Stimulated activated CD8-positive, alpha-beta memory T cell treated with anti-CD3 and anti-CD28 coated beads, Interleukin-4, amount 100 ng/mL, for 48 hours (primary cell): Measurements from ENCODE around the gene P2RY6.

ENCODE experiments used
- DNase-seq: peaks from one replicate; pipeline ENCODE4 v3.0.0-alpha.2; 2020

The P2RY6 gene

DNA sequence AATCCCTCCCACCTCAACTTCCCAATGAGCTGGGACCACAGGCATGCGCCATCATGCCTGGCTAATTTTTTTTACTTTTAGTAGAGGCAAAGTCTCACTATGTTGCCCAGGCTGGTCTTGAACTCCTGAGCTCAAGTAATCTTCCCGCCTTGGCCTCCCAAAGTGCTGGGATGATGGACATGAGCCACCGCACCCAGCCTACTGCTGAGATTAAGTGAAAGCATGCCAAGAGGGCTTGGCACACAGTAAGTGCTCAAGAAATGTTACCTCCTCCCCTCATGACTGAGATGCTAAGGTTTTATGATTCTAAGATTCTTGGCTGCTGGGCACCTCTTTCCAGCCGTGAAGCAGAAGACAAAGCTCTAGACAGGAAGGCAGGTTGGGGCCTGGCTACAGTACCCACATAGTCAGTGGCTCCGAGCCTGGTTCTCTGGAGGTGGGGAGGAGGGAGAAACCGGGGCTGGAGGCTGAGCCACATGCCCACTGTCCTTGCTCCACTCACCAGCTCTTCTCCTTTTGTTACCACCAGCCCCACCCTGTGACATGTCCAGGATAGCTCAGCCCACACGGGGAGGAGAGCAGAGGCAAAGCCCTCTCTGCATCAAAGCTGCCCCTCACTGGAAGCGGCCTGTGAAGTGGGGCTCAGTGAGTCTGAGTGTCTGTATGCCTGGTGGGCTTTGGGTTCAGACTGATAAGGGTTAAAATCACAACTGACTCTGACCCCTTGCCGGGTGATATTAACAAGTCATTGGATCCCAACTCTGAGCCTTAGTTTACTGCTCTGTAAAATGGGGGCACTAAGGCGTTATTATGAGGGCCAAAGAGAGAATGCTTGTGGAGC is 48.8 kb downstream of the P2RY6 start:
- DNase-seq, result no peak

DNA sequence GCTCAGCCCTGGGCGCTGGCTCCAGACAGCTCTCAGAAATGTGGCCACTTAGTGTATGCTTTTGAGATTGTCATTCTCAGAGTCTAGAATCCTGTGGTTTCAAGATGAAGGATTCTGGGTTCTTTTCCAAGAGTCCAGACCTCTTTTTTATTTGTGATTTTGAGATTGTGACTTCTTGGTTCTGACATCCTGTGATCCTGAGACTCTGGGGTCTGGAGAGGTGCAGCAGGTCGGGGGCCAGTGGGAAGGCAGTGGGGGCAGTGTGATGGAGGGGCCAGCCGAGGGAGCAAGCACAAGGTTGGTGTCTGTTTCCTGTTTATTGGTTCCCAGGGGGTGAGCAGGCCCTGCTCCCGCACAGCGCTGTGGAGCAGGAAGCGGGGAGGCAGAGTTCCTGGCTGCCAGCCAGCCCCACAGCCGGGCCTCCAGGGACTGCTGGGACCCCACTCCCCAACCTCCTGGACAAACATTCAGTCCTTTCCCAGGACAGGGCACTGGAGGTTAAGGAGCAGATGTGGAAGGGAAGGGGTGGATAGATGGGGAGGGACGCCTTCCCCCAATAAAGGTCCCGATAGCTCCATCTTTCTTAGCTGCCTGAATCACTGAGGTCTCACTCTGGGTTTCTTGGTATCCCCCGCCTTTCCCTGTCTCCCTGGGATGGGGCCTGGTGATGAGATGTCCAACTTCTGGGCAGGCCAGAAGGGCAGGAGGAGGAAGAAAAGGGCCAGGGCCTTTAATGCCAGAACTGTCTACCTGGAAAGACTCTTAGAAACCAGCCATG is 49.7 kb downstream of the P2RY6 start:
- no peak for DNase-seq

DNA sequence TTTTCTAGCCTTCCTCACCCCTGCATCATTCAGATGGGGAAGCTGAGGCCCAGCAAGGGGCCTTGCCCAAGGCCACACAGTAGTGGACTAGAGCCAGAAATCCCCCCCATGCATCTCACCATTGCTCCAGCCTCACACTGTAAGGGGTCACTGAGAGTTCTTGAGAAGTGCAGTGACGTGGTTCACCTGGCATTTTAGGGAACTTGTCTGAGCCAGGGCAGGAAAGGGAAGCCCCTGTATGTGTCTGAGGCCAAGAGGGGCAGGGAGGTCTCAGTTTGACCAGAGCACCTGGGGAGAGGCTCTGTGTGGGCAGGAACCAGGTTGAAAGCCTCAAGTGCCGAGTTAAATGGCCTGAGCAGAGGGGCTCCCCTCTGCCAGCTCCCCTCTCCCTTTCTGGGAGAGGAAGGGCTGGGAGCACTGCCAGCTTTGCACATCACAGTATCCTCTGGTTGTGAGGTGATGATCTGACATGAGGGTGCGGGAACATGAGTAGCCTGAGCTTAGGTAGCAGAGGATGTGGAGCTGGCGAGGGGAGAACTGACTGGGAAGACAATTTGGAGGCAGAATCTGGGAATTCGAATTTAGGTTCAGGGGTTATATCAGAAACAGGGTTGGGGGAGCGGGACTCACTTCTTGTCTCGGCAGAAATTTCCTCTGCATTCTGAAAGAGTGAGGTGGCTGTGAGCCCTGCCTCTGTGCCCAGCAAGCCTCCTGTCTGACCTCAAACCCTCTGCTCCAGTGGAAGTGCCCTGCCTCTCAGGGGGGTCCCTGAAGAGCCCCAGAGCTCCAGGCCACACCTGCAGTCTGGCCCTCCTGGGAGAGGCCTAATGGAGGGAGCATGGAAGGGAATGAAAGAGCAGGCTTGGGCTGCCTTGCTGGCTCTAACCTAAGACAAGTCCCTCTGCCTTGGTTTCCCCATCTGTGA is 50.5 kb downstream of the P2RY6 start:
- no peak for DNase-seq

DNA sequence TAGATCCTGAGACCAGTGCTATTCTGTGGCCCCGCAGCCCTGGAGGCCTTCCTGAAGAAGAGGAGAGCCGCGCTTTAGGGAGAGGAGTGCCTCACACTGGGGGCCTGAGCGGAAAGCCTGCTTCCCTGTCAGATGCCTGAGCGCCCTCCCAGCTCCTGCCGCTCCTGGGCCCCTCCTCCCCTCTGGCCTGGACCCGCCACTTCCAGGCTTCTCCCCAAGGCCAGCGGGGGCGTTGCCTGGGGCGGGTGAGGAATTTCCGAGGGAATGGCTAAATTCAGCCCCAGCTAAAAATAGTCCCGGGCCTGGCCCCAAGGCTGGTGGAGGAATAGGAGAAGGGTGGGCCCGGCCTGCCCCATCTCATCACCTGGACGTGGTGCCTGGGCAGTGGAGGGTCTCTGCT is 51.3 kb downstream of the P2RY6 start:
- DNase-seq, result no peak

DNA sequence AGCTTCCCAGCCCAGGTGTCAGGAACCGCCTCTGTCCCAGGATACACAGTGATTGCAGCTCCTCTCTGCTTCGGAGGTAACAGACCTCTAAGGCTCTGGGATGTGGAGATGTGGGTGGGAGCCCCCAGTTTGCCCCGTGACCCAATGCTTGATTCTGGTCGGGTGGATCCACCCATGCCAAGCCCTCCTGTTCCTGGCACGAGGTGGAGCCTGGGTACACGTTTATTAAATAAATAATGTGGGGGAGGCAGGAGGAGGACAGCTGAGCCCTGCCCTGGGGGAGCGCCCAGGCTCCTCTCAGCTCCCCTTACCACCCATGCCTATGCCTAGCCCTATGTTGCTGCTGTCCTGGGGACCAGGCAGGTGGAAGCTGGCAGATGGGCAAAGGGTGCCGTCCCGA is 52.0 kb downstream of the P2RY6 start:
- DNase-seq, result no peak

DNA sequence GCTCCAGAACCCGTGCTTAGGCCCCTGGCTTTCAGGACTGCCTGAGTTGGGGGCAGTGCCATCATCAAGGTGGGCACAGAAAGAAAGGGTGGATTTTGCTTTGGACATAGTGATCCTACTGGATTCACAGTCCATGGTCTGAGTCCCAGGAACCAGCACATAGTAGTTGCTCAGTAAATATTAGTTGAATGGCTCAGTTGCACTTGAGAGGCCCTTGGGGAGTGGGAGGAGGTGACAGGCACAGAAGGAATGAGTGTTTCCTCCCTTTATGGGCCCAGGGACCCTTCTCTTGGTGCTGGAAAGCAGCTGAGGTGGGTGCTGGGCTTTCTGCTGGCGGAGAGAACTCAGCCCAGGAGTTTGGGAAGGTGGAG is 52.5 kb downstream of the P2RY6 start:
- DNase-seq, result no peak

DNA sequence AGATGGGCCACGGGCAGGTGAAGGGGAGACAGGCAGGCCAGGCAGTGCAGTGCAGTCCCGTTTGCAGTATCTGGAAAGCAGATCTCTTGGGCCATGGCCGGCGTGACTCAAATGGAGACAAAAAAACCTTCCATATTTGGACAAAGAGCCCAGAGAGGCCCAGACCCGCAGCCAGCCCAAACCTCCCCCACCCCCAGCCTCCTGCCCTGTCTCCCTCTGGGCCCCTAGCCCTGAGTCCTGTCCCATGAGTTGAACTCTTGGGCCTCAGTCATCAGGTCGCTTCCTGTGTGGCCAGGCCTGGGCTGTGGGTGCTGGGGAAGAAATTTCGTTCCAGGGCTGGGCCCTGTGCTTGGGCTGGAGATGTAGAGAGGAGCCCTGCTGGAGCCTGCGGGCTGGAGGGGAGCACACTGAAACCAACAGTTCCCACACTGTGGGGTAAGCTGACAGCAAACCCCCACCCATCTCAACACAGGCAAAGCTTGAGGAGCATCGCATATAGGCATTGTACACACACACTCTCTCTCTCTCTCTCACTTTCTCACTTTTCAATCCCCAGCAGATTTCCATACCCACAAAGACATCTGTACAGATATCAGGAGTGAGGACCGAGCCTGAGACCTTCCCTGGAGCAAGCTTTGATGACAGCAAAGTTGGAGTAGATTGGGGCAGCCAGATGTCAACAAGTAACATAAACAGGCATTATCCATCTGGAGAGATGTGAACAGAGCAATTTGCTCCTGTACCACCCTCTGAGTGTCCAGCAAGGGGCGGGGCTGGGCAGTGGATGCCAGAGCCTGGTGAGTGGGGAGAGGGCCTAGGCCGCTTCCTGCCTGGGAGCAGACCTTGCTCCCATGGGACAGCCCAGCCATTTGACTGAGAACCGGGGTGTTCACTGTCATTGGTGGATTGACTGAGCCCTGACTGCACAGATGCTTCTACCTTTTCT is 53.2 kb downstream of the P2RY6 start:
- DNase-seq, result no peak

DNA sequence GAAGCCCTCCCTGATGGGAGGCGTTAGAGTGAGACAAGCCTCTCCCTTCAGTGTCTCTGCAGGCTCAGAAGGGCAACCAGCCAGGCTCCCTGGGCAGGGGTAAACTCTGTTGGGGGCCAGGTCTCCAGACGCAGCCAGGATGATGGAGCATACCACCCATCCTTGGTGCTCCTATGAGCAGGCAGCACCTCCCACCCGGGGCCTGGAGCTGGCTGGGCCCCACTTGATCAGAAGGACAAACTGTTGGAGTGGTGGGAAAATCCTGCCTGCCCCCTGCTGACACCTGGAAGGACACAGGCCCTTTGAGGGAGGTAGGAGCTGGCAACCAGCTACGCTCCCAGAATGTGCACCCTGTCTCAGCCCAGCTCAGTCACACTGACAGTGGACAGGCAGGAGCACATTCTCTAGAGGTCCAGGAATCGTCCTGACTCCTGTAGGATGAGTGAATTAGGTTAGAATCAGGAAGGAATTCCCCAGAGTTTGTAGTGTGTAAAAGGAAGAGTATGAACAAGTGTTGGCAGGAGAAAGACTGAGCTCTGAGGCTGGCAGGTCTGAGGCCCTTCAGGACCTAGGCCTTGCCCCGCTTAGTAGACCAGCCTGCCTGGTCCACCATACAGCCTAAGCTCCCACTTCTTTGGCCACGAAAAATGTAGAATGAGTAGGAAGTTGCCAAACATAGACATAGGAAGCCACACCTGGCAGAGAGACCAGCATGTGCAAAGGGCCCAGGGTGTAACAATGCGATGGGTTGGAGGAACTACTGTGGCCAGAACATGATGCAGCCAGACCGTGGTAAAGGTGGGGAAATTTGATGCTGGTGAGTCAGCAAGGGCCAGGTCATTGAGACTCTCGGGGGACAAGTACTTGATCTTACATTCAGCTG is 55.0 kb downstream of the P2RY6 start:
- DNase-seq, result no peak

DNA sequence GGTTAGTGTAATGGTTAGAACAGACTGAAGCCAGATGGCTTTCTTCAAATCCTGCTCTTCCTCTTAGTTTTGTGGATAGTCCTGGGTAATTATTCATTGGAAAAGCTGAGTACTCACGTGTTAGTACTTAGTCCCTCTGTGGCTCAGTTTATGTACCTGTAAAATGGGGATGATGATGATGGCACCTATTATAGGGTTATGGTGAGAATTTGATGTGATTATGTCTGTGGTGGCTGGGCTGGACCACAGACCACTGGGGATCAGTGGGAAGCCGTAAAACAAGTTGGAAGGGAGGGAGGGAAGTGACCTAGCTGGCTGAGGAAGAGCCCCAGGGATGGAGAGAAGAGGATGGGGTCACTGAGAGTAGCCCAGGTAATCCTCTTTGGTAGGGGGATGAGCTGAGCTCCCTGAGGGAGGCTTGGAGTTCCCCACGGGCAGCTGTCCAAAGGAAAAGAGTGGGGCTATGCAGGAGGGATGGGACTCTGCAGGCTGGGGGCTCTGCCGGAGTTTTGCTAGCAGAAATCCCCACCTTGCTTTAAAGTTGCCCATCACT is 55.8 kb downstream of the P2RY6 start:
- no peak for DNase-seq

DNA sequence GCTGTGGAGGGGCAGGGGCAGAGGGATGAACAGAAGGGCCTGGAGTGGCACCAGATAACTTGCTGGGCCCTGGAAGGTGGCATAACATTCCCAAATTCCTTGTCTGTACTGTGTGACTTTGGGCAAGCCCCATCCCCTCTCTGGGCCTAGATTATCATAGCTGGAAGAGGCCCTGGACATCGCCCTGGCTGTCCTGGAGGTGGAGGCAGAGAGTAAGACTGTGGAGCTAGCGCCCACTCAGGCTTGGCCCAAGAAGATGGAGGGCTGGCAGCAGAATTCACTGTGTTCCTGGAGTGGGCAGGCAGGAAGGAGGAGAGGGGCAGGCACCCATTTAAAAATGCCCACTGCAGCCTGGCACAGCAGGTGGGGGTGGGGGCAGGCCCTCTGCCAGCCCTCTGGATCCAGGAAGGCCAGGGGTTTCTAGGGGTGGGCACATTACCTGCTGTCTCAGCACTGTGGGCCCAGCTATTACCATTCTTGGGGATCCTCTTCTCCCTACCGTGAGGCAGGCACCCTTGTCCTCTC is 58.5 kb downstream of the P2RY6 start:
- DNase-seq, result no peak

DNA sequence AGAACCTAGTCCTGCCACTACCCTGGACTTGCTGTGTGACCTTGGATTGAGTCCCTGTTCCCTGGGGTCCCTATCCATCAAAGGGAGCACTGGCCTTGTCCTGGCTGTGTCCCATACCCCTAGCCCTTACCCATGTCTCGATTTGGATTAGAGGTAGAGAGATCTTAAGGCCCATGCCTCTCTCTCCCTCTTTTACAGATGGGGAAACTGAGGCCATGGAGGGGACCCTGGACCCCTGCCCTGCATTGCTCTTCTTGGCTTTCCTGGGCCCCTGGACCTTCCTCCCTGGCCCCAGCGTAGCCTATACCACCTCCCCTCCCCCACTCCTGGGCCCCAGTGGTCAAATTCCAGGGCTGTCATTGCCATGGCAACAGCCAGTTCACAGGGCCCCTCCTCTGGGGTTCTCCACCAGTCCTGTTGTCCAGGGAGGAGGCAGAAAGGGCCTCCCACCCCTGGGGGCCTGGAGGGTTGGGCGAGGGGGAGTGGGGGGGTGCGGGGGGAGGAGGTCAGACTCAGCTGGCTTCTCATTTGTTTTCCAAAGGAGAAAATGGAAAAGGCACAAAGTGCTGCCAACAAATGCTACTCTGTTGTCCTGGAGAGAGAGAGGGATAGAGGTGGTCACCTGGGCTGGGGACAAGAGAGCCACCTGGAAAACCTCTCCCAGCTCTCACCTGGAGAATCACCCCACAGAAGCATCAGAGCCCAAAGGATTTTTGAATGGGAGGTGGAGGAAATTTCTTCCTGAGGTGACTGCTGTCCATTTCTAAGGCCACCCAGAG is 59.2 kb downstream of the P2RY6 start:
- no peak for DNase-seq

DNA sequence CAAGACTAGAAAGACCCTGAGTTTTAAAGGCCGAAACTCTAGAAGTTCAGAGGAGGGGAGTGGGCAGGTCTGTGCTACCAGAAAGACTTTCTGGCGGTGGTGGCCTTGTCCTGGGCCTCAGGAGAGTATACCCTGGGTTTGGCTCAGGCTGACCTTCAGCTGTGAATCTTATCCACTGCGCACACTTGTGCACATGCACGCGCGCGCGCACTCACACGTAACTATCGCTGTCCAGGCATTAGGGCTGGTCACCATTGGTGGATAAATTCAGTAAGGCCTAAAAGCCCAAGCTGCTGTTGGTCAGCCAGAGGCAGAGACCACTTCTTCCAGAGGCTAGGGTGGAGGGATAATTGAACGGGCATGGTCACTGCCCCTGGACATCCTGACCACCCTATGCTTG is 61.0 kb downstream of the P2RY6 start:
- DNase-seq, result no peak

DNA sequence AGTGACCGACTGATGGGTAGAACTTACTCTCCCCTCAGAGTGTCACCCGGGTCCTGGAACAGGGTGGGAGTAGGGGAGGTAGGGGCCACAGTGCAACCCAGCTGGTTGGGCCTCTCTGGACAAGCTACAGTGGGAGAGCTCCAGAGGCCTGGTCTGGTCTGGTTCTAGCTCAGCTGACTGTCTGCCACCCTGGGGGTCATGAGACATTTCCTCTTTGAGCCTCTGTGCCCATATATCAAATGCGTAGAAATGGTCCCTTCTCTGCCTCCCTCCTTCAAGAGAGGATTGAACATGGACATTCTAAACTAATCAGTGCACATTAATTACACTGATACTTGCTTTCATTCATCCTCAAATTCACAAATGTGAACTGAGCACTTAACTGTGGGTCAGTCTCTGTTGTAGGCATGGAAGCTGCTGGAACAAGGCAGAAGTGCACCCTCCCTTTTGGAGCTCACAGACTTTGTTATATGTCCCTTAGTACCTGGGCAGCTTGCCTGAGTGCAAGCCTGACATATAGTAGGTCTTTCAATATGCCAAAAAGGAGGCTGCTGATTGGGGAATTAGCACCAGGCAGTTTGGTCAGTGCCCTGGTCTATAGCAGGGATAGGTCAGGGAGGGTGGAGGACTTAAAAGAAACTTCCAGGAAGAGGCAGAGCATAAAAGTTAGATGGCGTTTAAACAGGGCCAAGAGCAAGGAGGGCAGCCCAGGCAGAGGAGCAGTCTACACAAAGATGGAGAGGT is 61.7 kb downstream of the P2RY6 start:
- DNase-seq, result no peak

DNA sequence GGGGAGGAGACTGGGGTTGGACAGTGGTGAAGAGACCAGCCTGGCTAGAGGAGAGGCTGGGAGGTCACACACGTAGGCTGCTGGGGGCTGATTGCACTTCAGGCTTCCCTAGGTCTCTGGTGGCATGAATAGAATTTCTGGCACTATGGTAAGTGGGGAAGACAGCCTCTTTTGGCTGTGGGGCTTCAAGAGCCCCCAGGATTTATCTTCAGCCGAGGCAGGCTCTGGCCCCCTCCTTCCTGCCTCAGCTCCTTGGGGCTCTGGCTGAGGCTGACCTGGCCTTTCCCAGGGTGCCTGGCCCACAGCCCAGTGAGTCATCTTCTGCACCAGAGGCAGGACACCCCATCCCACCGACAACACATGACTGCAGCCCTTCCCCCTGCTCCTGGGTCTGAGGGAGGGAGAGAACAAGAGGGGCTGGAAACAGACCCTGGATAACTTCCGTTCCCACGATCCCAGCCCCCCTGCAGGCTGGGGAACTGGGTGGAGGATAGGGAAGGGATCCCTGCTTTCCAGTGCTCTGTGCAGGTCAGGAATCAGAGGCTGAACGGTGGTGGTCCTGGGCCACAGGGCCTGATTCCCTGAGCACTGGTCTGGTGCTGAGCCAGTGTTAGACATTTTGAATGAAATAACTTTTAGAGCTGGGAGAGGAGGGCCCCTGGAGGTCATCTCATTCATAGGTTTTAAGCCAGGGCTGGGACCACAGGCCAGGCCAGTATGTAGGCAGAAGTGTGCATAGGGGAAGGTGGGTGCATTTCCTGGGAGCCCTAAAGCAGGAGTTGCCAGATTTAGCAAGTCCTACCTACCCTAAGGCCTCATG is 62.5 kb downstream of the P2RY6 start:
- no peak for DNase-seq

DNA sequence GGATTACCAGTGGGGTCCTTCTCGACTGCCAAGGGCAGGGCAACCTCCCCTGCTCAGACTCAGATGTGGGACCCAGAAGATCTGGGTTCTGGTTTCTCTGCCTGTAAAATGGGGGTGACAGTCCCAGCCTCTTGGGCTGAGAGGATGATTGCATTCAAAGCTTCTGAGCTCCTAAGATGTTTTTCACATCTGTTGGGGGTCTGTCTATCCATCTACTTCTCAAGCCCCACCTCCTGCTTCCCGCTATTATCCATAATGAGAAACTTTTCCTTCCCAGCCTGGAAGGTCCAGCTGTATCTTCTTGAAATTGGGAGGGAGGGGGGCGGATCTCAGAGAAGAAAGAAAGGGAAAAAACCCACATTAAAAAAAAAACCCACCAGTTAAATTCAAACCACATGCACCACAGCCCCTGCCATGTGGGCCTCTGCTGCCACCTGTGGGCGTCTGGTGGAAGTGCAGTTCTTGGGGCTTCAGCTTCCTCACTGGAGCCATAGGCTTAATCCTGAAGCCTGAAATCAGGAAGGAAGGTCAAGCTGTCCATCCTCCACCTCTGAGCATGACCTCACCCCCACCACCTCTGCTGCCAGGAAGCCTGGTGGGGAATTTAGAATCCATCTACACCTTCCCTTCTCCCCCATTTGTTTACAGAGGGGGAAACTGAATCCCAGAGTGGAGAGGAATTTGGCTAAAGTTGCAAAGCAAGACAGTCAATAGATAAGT is 63.2 kb downstream of the P2RY6 start:
- peak; percentile 92 for DNase-seq

DNA sequence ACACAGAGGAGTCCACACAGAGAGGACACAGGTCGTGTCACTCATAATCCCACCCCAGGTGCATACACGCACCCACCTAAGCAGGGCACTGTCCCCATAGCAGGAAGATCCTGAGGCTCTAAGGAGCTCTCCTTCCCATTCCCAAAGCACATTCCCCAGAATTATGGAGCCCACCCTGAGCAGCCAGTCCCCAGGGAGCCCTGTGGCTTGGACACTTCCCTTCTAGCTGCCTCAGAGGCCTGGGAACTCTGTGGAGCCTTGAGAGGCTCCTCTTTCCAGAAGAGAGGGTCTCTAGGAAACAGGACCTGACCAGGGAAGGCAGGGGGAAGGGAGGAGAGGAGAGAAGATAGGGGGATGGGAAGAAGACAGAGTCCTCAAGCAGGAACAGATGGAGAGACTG is 65.7 kb downstream of the P2RY6 start:
- no peak for DNase-seq

DNA sequence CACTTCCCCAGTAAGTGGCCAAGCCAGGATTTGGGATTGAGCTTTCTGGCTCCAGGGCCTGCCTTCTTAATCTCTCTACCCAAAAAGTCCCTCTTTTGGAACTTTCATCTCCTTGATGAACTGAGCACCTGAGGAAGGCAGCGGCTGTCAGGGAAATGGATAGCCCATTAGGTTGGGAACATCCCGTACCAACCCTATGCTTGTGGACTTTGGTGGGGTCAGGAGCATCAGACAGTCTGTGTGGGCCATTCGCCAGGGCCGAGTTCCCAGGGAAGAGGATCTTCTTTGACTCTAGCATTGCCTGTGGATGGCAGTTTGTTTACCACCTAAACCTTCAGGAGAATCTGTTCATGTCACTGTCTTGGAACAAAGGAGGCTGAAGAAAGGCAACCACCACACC is 66.1 kb downstream of the P2RY6 start:
- DNase-seq, result no peak
